Measurements from ENCODE around the gene GALNT11. TPM values are rescaled to one million over a fixed set of nuclear protein-coding genes. Genes with fewer than 3 reads are reported as not detected.

The GALNT11 gene
- total and polyA plus RNA-seq, 12 donors: 13.2 to 28.4 (median 21.7) TPM

GRCh38 chr7:151984612-151985011, 40.9 kb upstream of the GALNT11 start:
- no peak overlapping the region for H3K4me3 ChIP-seq
- ATAC-seq (no peak), DNase-seq (no peak)
- no peaks in the 10 kb centered on the region for H3K36me3 ChIP-seq
- no peaks in the 10 kb centered on the region for H3K9me3 ChIP-seq
- 76 to 79% methylated on average over 3 of the region's 3 CpGs for whole genome bisulfite sequencing, 2 donors
- no peak for TF ChIP-seq CTCF (IDR thresholded peaks at IDR 0.05)
- H3K27ac ChIP-seq: no peak overlapping the region
- peaks cover 0 to 5% (median 0%) of the 10 kb centered on the region in 7 donors for H3K27me3 ChIP-seq
- intact Hi-C loops (cut with DNase I): no loop called here
- H3K4me1 ChIP-seq: peaks cover 0 to 19% (median 6%) of the 10 kb centered on the region in 9 donors

GRCh38 chr7:151987748-151988529, 37.5 kb upstream of the GALNT11 start:
- Histone ChIP-seq H3K9me3 (no peaks in the 10 kb centered on the region), H3K27me3 (peaks cover 0 to 15% (median 5%) of the 10 kb centered on the region in 7 donors), H3K4me1 (peaks cover 0 to 19% (median 8%) of the 10 kb centered on the region in 9 donors), H3K36me3 (no peaks in the 10 kb centered on the region), H3K27ac (peak overlapping the region in 1 of 10 donors; percentile 4), H3K4me3 (no peak overlapping the region)
- peak; percentile 15 to 33 for DNase-seq
- peak in 7 of 8 donors; percentile 53 to 86 (median 81) for ATAC-seq
- WGBS, 2 donors: 40 to 51% methylated on average over 18 of the region's 18 CpGs
- intact Hi-C loops (cut with DNase I): no loop called here
- TF ChIP-seq CTCF (IDR thresholded peaks at IDR 0.05): no peak

GRCh38 chr7:151992375-151992774, 33.1 kb upstream of the GALNT11 start:
- Histone ChIP-seq H3K27ac (no peak overlapping the region), H3K27me3 (peaks cover 0 to 25% (median 7%) of the 10 kb centered on the region in 7 donors), H3K36me3 (no peaks in the 10 kb centered on the region), H3K4me3 (no peak overlapping the region), H3K9me3 (no peaks in the 10 kb centered on the region), H3K4me1 (peaks cover 0 to 18% (median 8%) of the 10 kb centered on the region in 9 donors)
- TF ChIP-seq CTCF (IDR thresholded peaks at IDR 0.05): peak in 5 of 9 donors; percentile 8 to 48 (median 38)
- ATAC-seq: peak; percentile 64 to 88 (median 76)
- intact Hi-C loops (cut with DNase I): no loop called here
- WGBS, 2 donors: 14 to 17% methylated on average over 12 of the region's 12 CpGs
- DNase-seq: peak; percentile 47 to 60

- DNase-seq (no peak), ATAC-seq (no peak)
- H3K36me3 ChIP-seq: no peaks in the 10 kb centered on the region
- WGBS, 2 donors: 55 to 59% methylated on average over 14 of the region's 14 CpGs
- no peak overlapping the region for H3K27ac ChIP-seq
- H3K4me1 ChIP-seq: peaks cover 0 to 7% (median 0%) of the 10 kb centered on the region in 9 donors
- H3K9me3 ChIP-seq: no peaks in the 10 kb centered on the region
- no peak overlapping the region for H3K4me3 ChIP-seq
- H3K27me3 ChIP-seq: peaks cover 0 to 20% (median 7%) of the 10 kb centered on the region in 7 donors
- intact Hi-C loops (cut with DNase I): no loop called here
- no peak for TF ChIP-seq CTCF (IDR thresholded peaks at IDR 0.05)
Observed at GRCh38 chr7:151993977-151994676, 31.3 kb upstream of the GALNT11 start.
